GM18867 (cell line): ENCODE data around the gene CNIH4.
"Not testable (repeated sequence)": the region's sequence is repeated elsewhere in the genome, so short reads cannot be mapped to it uniquely, and the experiment has no call there.

Experiments
- ATAC-seq: cut with Tn5 transposase; IDR thresholded peaks from one replicate; pipeline ENCODE4 v1.9.1; 2021; ENCODE audit warnings: mild to moderate bottlenecking, moderate library complexity; ENCODE audit not compliant: unreplicated experiment

CNIH4 gene

DNA sequence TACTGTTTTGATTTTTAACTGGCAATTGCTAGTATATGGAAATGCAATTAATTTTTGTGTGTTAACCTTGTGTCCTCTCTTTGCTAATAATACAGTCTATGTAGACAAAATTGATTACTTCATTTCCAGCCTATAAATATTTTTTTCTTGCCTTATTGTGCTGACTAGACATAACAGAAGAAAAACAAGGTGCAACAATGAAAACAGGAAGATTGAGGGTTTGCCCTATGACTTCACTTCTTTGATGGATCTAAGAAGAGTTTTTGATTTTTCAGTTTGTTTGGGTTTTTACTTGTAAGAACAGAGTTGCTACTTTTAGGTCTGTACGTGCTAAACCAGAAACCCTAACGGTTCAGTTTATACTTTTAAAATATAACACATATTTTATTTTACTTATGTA is 8.5 kb upstream of the CNIH4 start:
- ATAC-seq: no peak

DNA sequence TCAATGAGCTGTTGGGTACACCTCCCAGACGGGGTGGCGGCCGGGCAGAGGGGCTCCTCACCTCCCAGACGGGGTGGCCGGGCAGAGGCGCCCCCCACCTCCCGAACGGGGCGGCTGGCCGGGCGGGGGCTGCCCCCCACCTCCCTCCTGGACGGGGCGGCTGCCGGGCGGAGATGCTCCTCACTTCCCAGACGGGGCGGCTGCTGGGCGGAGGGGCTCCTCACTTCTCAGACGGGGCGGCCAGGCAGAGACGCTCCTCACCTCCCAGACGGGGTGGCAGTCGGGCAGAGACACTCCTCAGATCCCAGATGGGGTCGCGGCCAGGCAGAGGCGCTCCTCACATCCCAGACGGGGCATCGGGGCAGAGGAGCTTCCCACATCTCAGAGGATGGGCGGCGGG is 7.0 kb upstream of the CNIH4 start:
- not testable (repeated sequence) for ATAC-seq

DNA sequence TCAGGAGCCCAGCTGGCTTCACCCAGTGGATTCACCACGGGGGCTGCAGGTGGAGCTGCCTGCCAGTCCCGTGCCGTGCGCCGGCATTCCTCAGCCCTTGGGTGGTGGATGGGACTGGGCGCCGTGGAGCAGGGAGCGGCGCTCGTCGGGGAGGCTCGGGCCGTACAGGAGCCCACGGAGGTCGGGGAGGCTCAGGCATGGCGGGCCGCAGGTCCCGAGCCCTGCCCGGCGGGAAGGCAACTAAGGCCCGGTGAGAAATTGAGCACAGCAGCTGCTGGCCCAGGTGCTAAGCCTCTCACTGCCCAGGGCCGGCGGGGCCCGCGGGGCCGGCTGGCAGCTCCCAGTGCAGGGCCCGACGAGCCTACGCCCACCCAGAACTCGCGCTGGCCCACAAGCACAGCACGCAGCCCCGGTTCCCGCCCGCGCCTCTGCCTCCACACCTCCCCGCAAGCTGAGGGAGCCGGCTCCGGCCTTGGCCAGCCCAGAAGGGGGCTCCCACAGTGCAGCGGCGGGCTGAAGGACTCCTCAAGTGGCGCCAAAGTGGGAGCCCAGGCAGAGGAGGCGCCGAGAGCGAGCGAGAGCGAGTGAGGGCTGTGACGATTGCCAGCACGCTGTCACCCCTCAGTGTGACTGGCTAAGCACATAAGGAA is 4.1 kb upstream of the CNIH4 start:
- not testable (repeated sequence) for ATAC-seq

DNA sequence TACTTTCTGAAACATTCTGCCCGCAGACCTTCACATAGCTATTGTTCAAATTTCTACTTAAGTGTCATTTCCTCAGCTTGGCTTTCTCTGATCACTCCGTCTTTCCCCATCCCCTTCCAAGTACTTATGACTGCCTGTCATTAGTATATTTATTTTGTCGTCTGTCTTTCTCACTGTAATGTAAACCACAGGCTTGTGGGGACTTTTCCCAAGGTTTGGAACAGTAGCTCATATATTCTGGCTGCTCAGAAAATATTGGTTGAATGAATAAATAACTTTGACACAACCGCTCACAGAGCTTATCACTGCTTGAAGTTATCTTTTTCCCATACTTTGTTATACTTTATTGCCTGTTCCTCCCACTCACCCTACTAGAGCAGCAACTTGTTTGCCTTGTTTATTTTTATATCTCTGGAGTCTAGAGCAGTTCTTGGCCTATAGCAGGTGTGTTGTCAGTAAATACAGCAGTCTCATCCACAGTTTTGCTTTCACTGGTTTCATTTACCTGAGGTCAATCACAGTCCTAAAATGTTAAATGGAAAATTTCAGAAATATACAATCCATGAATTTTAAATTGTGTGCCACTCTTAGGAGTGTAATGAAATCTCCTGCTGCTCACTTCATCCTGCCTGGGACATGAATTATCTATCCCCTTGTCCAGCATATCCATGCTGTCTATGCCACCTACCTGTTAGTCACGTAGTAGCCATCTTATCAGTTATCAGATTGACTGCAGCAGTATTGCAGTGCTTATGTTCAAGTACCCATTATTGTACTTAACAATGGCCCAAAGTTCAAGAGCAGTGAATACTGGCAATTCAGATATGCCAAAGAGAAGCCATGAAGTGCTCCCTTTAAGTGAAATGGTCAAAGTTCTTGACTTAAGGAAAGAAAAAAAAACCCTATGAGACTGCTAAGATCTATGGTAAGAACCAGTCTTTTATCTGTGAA is 2.4 kb upstream of the CNIH4 start:
- no peak for ATAC-seq

DNA sequence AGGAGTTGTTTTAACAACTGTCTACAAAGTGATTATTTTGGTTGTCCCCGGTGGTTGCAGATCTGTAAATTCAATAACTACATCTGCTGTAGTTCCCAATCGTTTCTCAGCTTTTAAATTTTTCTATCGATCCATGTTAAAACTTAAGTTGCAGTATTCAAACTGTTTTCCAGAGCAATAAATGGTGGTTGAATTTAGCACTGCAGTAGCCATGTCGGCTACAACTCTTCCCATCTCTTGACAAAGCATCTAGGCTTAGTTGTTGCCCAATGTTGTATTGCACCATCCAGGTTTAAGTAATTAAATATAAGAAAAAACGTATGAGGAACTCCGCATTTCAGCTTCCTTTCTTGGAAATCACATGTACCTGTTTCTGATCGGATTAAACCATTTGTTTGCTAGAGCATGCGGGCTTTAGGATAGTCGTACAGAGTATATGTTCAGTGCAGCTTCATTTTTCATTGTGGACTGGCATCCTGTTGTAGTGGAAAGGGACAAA is 996 bp downstream of the CNIH4 start:
- ATAC-seq: no peak

DNA sequence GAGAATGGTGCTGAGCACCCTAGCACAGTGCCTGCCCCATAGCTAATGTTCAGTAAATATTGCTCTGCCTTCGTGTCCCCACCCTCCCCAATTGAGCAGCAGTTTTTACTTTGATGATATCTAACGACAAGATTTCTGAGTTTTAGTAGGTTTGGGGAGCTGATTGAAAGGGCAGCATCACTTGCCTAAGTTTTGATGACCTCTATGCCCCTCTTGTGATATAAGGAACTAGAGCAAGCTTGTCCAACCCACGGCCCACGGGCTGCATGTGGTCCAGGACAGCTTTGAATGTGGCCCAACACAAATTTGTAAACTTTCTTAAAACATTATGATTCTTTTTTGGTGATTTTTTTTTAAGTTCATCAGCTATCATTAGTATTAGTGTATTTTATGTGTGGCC is 1.6 kb downstream of the CNIH4 start:
- ATAC-seq: no peak

DNA sequence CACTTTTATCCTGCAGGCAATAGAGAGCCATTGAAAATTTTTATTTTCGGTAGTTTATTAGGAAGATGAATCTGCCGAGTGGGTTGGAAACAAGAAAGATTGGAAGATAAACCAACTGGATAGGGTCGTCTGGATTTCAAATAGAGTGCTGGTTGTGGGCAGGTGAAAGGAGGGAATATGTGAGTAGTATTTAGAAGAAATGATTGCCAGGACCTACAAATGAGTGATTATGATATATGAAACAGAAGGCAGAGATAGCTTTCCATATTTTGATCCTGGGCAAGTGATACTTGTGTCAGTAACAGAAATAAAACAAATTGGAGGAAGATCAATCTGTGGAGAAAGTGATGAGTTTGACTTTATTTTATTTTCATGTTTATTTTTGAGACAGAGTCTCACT is 2.5 kb downstream of the CNIH4 start:
- no peak for ATAC-seq

DNA sequence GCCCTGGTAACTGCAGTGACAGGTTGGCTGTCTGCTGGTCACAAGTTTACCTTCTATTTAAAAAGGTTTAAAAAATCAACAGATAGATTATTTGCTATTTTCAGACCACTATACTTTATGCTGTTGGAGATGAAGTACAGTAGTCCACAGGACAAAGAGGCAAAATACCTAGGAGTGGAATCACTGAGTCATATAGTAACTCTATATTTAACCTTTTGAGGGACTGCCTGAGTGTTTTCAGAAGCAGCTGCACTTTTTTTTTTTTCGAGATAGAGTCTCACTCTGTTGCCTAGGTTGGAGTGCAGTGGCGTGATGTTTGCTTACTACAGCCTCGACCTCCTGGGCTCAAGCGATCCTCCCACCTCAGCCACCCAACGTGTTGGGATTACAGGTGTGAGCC is 11.7 kb downstream of the CNIH4 start:
- ATAC-seq: peak; percentile 73

DNA sequence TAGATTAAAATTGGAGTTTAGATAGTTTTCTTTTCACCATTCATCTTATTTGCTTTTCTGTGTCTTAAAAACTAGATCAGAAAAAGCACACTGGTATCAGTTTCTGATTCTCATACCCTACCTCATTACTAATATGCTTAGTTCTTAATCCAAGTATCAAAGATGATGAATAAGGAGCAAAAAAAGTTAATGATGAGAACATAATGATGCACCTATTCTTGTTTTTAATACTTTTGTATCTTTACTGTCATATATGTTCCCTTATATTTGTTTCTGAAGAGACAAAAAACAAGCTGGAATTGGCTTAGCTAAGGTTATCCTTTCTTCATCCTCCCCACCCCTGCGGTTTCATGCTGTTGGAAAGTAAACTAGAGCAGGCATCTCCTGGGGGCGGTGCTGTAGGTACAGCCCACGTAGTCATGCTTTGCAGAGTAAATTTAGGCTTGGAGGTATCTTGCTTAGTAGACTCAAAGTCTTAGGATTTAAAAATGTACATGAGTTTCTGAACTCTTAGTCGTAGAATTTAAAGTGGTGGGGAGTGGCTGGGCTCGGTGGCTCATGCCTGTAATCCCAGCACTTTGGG is 16.4 kb downstream of the CNIH4 start:
- no peak for ATAC-seq

DNA sequence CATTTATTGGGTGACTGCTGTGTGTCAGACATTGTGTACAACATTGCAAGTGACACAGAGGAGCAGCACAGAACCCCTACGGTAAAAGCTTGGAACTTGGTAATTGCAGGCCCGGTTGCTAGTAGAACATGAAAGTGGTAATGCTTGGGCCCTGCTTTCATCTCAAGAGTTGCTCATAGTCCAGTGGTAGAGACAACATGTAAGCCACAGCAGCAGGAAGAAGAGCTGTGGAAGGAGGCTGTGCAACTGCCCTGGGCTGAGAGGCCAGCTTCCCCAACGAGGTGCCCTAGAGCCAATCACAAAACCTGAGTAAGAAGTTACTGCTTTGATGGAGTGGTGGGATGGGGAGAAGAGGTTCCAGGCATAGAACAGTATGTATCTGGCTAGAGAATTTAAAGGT is 18.4 kb downstream of the CNIH4 start:
- ATAC-seq: no peak

DNA sequence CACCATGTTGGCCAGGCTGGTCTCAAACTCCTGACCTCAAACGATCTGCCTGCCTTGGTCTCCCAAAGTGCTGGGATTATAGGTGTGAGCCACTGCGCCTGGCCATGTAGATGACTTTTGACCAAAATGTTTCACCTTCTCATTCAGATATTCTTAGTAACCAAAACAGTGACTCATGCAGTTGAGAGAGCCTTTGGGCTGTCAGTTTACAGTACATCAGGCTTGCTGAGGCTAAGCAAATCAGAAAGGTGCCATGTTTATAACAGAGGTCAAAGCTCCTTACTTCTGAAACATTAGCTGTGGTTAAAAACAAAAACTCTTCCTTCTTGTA is 21.0 kb downstream of the CNIH4 start:
- ATAC-seq: peak; percentile 76

DNA sequence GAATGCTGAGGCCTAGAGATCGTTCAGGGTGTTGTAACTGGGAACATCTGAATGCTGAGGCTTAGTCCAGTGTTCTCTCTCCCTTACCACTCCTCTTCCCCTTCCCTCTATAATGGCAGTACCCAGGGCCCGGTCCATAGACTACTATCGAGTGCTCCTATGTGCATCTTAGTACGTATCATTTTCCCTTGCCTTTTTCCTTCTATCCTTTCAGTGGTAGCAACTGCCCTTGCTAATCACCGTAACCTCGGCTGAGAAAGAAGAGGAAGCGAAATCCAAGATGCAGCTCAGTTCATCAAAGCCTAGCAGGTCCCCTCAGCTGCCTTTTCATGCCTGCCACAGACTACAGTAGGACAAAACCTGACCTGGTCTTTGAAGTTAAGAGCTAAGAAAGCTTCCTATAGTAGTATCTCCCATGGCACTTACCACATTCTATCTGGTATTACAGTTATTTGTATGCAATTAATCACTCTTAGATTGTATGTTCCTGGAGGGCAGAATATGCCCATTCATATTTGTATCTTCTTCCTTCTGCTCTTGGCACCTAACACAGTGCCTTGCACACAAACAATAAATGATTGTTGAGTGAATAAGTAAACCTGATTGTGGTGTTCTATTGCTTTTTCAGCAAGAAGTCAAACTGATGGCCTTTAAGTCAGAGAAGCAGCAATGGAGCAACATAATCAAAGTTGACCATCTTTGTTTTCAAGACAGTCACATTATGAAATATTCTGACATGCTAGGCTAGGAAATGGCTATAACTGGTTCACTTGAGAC is 22.4 kb downstream of the CNIH4 start:
- peak; percentile 32 for ATAC-seq

DNA sequence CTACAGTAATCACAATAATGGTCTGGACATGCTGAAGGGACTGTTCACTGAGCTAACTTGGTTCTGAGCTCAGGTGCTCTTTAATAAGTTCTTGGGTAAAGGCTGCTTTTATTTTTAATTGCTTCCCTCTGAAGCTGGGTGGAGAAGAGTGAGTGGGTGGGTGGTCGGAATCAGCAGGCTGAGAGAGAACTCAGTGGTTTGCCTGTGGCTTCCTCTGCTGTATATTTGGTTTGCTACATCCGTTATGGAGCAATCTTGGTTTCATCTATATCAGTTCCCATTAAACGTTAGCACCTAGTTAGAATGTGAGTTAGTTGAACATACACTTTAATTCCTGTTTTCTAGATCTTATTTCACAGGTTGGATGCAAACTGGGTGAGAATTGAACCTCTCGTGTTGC is 23.3 kb downstream of the CNIH4 start:
- ATAC-seq: peak; percentile 61

DNA sequence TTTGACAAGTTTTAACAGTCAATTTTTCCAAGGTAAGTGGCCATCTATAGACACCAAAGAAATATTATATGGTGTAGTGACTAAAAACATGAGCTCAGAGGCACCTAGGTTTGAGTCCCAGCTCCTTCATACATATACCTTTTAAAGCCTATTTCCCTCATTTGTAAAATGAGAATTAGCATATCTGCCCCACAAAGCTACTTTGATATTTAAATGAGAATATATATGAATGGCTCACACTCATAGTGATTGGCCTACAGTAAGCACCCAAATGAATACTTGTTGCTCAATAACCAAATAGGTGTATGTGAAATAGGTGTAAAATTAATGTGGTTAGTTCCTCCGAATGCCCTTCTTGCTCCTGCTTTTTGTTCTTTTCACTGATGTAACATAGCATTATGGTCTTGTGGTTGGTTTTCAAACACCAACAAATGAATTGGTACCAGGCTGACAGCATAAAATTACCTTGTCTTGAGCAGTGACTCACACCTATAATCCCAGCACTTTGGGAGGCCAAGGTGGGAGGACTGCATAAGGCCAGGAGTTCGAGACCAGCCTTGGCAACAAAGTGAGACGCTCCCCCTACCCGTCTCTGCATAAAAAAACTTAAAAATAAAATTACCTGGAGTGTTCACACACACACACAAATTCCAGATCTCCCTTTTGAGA is 25.3 kb downstream of the CNIH4 start:
- ATAC-seq: no peak

DNA sequence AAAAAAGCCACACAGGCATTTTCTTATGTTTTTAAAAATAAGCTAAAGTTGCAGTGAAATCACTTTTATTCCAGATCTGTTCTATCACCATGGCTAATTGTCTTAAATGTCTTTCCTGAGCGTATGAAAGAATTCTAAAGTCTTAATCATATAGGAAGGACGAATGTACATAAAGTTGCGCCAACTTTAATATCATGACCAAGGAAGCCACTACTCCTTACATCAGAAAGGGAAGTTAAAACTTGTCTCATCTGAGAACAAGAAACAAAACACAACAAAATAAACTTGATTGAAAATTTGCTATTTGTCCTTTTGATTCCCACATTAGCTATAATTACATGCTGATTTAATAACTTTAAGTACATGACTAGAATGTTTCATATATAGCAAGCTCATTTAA is 26.5 kb downstream of the CNIH4 start:
- no peak for ATAC-seq

DNA sequence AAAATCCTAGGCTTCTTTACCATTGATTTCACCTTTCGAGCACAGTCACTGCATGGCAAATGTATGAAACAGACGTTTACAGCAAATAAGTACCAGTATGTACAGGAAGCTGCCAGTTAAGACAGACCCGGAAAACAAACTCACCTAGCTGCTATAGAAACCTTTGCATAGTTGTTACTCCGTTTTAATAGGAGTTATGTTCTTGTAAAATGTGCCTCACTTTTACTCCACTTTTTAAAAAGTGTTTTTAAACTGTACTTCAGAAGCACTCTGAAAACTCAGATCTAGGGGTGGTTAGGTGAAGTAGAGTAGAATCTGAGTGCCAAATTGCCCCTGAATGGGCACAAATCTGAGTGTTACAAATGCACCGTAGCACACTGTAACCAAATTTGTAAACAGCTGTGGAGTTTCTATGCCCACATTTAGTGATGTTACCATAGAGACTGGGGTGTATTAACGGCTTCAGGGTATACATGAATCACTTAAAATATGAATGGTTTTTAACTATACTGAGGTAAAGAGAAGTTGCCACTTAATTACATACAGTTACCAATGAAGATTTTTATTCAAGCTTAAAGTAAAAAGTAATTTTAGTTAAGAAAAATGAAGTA is 30.7 kb downstream of the CNIH4 start:
- ATAC-seq: no peak

DNA sequence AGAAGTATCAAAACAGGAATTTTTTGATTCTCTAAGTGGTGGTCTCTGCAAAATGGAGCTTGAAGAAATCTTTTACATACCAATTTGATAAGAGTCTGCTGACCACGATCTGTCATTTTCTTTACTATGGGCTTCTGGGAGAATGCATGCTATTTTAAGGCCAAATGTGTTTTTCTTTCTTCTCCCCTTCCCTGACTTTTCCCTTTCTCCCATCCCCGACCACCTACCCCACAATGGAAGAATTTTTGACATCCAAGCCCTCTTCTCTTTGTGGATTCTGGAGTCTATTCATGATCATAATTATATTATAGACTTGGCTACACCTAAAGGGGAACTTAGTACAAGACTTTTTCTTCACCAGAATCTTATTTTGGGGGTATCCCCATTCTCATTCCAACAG is 31.3 kb downstream of the CNIH4 start:
- ATAC-seq: no peak

DNA sequence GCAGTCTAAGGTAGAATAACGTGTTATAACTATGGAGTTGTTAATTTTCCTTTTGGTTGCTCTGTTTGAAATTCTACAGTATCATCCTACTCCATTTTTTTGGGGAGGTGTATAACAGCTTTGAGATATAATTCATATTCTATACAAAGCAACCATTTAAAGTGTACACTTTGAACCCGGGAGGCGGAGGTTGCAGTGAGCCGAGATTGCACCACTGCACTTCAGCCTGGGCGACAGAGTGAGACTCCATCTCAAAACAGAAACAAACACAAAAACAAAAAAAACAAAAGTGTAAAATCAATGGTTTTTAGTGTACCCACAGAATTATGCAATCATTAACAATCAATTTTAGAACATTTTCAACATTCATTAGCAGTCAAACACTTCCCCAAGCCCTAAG is 33.8 kb downstream of the CNIH4 start:
- no peak for ATAC-seq

DNA sequence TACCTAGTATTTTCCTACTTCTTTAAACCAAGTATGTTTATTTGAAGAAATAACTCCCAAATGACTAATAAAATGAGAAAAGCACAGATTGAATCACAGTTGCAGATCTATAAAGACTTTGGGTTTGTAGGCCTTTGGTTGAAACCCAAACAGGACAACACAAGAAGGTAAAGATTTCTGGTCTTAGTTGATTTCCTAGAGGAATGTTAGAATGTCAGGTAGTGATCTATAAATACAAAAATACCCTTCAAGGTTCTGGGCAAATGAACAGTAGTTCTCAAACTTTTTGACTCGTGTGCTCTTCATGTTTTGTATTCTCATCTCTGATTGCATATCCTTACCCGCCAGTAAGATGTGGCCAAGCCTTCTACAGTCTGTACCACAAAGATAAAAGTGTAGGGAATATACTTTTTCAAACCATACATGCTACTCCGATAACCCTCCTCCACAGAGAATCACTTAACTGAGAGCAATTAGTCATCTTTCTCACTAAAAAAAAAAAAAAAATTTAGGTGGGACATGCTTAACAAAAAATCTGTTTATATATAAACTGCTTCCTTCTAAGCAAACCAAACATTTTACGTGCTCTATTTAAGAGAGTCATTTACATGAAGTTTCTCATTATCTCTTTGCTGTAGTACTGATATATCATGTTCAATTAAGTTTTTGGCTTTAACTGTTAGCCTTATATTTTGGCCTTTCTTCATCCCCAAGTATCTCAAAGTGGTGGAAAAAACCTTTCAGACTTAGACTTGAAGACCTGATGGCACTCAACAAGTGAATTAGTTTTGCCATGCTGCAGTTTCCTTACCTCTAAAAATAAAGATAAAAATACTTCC is 36.0 kb downstream of the CNIH4 start:
- no peak for ATAC-seq
